Endothelial cell of umbilical vein (primary cell): Measurements from ENCODE around the gene TIMM17A. TPM values are rescaled to one million over a fixed set of nuclear protein-coding genes. Genes with fewer than 3 reads are reported as not detected.

Source experiments
- BruUV-seq: library from RNA; stranded (reverse); fragments of 400-500 nt; replicated peaks from 2 replicates; lab custom pipeline; 2021; lab: Mats Ljungman, UMichigan
- CTCF ChIA-PET: fragments of 300-600, 350-600 bp; sonication (Branson Sonifier 250); formaldehyde crosslinking; loops from one replicate; lab custom pipeline; 2021; ENCODE audit warnings: antibody characterized with exemption, inconsistent platforms; lab: Charles Lee
- POLR2A ChIA-PET: fragments of 300-600, 350-600 bp; sonication (Branson Sonifier 250); formaldehyde crosslinking; loops from one replicate; lab custom pipeline; 2021; ENCODE audit warnings: antibody characterized with exemption, inconsistent platforms; lab: Charles Lee
- DNase-seq: peaks from one replicate; pipeline ENCODE4 v3.0.0-alpha.2; 2011; ENCODE audit warnings: low read depth, low spot score
- FAIRE-seq: peaks from 2 replicates; lab custom pipeline; 2011; peaks lifted over from hg19 to GRCh38; lab: Jason Lieb, UNC
- H2AFZ ChIP-seq: 2 replicates; pipeline ENCODE4 v1.6.0; 2012; ENCODE audit warnings: low read depth, low read length, control low read depth, inconsistent platforms
- H3K27ac ChIP-seq: 2 replicates; pipeline ENCODE4 v1.5.1; 2011; ENCODE audit warnings: low read depth, mild to moderate bottlenecking, control low read depth, low read length, moderate library complexity; ENCODE audit not compliant: insufficient read depth
- H3K27me3 ChIP-seq, 2 experiments: 2 replicates each; pipeline versions ENCODE4 v1.6.0 to v1.6.1; 2011; ENCODE audit warnings: low read length in 2 of 2, mixed read lengths in 1 of 2; ENCODE audit not compliant: control insufficient read depth in 2 of 2, insufficient read depth in 2 of 2
- H3K36me3 ChIP-seq, 2 experiments: 2 replicates in 1 of 2; 3 replicates in 1 of 2; pipeline ENCODE4 v1.5.1; 2011; ENCODE audit warnings: low read length in 2 of 2, mild to moderate bottlenecking in 1 of 2, moderate library complexity in 1 of 2; ENCODE audit not compliant: control insufficient read depth in 2 of 2, insufficient read depth in 2 of 2; ENCODE audit errors: extremely low read depth in 1 of 2
- H3K4me1 ChIP-seq: 3 replicates; pipeline ENCODE4 v1.5.1; 2011; ENCODE audit warnings: mild to moderate bottlenecking, low read length; ENCODE audit not compliant: control insufficient read depth, insufficient read depth; ENCODE audit errors: extremely low read depth
- H3K4me2 ChIP-seq: 2 replicates; pipeline ENCODE4 v1.6.1; 2011; ENCODE audit warnings: low read length, control low read depth, mixed read lengths; ENCODE audit not compliant: insufficient read depth
- H3K4me3 ChIP-seq, 3 experiments: fragments of 200-600 bp in 1 of 3; sonication (generic), shearing (Covaris generic) in 1 of 3; replicated peaks in 1 of 3; 2 replicates each; pipeline ENCODE4 v1.5.1; 2011 to 2016; ENCODE audit warnings: control low read depth in 3 of 3, low read length in 3 of 3, mild to moderate bottlenecking in 2 of 3, inconsistent platforms in 1 of 3, low read depth in 1 of 3, moderate library complexity in 1 of 3; ENCODE audit not compliant: insufficient read depth in 1 of 3
- H3K79me2 ChIP-seq: 2 replicates; pipeline ENCODE4 v1.6.0; 2012; ENCODE audit warnings: low read length, inconsistent platforms; ENCODE audit not compliant: control insufficient read depth, insufficient read depth
- H3K9ac ChIP-seq: replicated peaks from 2 replicates; pipeline ENCODE3; 2011; ENCODE audit warnings: low read length, control low read depth; ENCODE audit not compliant: insufficient read depth; ENCODE audit errors: extremely low read depth
- H3K9me1 ChIP-seq: replicated peaks from 3 replicates; pipeline ENCODE4 v1.6.0; 2011; ENCODE audit warnings: mild to moderate bottlenecking, low read length; ENCODE audit not compliant: control insufficient read depth, insufficient read depth; ENCODE audit errors: extremely low read depth
- H3K9me3 ChIP-seq: replicated peaks from 2 replicates; pipeline ENCODE4 v1.5.1; 2012; ENCODE audit warnings: low read length, inconsistent platforms; ENCODE audit not compliant: control insufficient read depth, insufficient read depth
- H4K20me1 ChIP-seq: replicated peaks from 2 replicates; pipeline ENCODE3; 2011; ENCODE audit warnings: mild to moderate bottlenecking, low read length; ENCODE audit not compliant: control insufficient read depth, insufficient read depth; ENCODE audit errors: extremely low read depth
- FOS ChIP-seq: IDR thresholded peaks from 2 replicates; pipeline ENCODE4 v1.6.1; 2011; ENCODE audit warnings: mild to moderate bottlenecking, low read length, moderate library complexity, borderline replicate concordance; ENCODE audit not compliant: insufficient read depth
- GATA2 ChIP-seq: IDR thresholded peaks from 2 replicates; pipeline ENCODE4 v1.7.0; 2011; ENCODE audit warnings: low read depth, mild to moderate bottlenecking, moderate library complexity, mixed read lengths, low read length; ENCODE audit not compliant: insufficient read length, insufficient read depth
- JUN ChIP-seq: IDR thresholded peaks from 2 replicates; pipeline ENCODE4 v1.6.1; 2011; ENCODE audit warnings: borderline replicate concordance, low read depth; ENCODE audit not compliant: insufficient read length, insufficient read depth
- POLR2A ChIP-seq: IDR thresholded peaks from 2 replicates; pipeline ENCODE4 v1.6.1; 2012; ENCODE audit warnings: low read depth, mild to moderate bottlenecking, control low read depth, low read length
- POLR2AphosphoS5 ChIP-seq: IDR thresholded peaks from 2 replicates; pipeline ENCODE4 v1.6.1; 2012; ENCODE audit warnings: low read depth, mild to moderate bottlenecking, control low read depth, low read length, moderate library complexity; ENCODE audit not compliant: insufficient read depth
- dilution Hi-C: fragments of 300-500 bp; cut with MboI; formaldehyde crosslinking; loops from one replicate; pipeline ENCODE4 v1.15.0; 2019; ENCODE audit warnings: low sequenced_read_pairs; ENCODE audit not compliant: extremely low pct_ligation_motif_present
- intact Hi-C: fragments of 100-400 bp; cut with micrococcal nuclease; formaldehyde crosslinking; loops from one replicate; pipeline ENCODE4 v1.10.0; 2022
- polyA plus RNA-seq, 4 experiments: library from polyadenylated mRNA; depleted of rRNA in 3 of 4; stranded (reverse) in 3 of 4; unstranded in 1 of 4; fragments of >200 nt; gene quantifications; 2 replicates each; pipeline versions ENCODE4 v1.2.1 to v1.2.3, GENCODE V29; 2011 to 2012; ENCODE audit warnings: missing spikeins in 1 of 4
- total RNA-seq: library from RNA; stranded (reverse); gene quantifications from 2 replicates; pipeline ENCODE4 v1.2.3, GENCODE V29; 2021
- TF ChIP-seq, protein P1 (sequence below): IDR thresholded peaks from 2 replicates; pipeline ENCODE4 v1.6.1; 2011; ENCODE audit not compliant: insufficient read depth, insufficient read length
- TF ChIP-seq, protein P2 (sequence below), 2 donors: IDR thresholded peaks; 1 replicate in 1 of 2; 2 replicates in 1 of 2; pipeline ENCODE4 v1.5.1; 2011; ENCODE audit warnings: low read length in 2 of 2, mild to moderate bottlenecking in 2 of 2, moderate library complexity in 2 of 2, control low read depth in 1 of 2, inconsistent platforms in 1 of 2, low read depth in 1 of 2; ENCODE audit not compliant: insufficient read depth in 1 of 2; ENCODE audit errors: extremely low read depth in 1 of 2

TIMM17A gene
- total and polyA plus RNA-seq, 2 donors (not counting 3 experiments of a cell fraction or from before 2014, with no cell fraction given), result 57.9 to 105 TPM

- no TSS peak for BruUV-seq
- Histone ChIP-seq H3K27me3 (no peaks in the 10 kb centered on the region), H3K36me3 (no peaks in the 10 kb centered on the region), H3K4me1 (peaks cover 19% of the 10 kb centered on the region), H3K27ac (no peak overlapping the region), H3K9me1 (no peaks in the 10 kb centered on the region), H3K4me2 (no peak overlapping the region), H3K79me2 (no peaks in the 10 kb centered on the region), H3K4me3 (no peak overlapping the region), H2AFZ (no peak overlapping the region), H4K20me1 (no peaks in the 10 kb centered on the region), H3K9ac (no peak overlapping the region), H3K9me3 (no peaks in the 10 kb centered on the region)
- DNase-seq (no peak), FAIRE-seq (no peak)
- dilution Hi-C loops (no loop called here), intact Hi-C loops (no loop called here)
- POLR2A ChIA-PET, result no interaction called here
- no peak for TF ChIP-seq FOS
- no peak for TF ChIP-seq JUN
- no peak for TF ChIP-seq POLR2A
- TF ChIP-seq POLR2AphosphoS5, result no peak
- TF ChIP-seq GATA2, result no peak
- CTCF ChIA-PET, result interaction anchor here (1.1 to 3.7 kb wide), 4 partner anchors 10 to 19 kb away, joined by 3 to 19 read pairs (median 5); no protein-coding TSS in a partner anchor
These were observed 40.7 kb upstream of the TIMM17A start for GRCh38 chr1:201914456-201915235.

GRCh38 chr1:201916649-201917249 is 38.6 kb upstream of the TIMM17A start:
- H3K9me1 ChIP-seq, result no peaks in the 10 kb centered on the region
- BruUV-seq, result no TSS peak
- H3K4me3 ChIP-seq, result no peak overlapping the region
- TF ChIP-seq GATA2, result peak; percentile 97
- peak; percentile 92 for TF ChIP-seq POLR2AphosphoS5
- TF ChIP-seq, protein P1, sequence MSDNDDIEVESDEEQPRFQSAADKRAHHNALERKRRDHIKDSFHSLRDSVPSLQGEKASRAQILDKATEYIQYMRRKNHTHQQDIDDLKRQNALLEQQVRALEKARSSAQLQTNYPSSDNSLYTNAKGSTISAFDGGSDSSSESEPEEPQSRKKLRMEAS, result no peak
- TF ChIP-seq FOS, result peak; percentile 76
- peak; percentile 50 for TF ChIP-seq POLR2A
- TF ChIP-seq JUN, result peak; percentile 34
- TF ChIP-seq, protein P2, sequence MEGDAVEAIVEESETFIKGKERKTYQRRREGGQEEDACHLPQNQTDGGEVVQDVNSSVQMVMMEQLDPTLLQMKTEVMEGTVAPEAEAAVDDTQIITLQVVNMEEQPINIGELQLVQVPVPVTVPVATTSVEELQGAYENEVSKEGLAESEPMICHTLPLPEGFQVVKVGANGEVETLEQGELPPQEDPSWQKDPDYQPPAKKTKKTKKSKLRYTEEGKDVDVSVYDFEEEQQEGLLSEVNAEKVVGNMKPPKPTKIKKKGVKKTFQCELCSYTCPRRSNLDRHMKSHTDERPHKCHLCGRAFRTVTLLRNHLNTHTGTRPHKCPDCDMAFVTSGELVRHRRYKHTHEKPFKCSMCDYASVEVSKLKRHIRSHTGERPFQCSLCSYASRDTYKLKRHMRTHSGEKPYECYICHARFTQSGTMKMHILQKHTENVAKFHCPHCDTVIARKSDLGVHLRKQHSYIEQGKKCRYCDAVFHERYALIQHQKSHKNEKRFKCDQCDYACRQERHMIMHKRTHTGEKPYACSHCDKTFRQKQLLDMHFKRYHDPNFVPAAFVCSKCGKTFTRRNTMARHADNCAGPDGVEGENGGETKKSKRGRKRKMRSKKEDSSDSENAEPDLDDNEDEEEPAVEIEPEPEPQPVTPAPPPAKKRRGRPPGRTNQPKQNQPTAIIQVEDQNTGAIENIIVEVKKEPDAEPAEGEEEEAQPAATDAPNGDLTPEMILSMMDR (IDR thresholded peaks at IDR 0.05; ENCODE audit: extremely low read depth in 1 of 2, insufficient read depth in 1 of 2, low read depth in 1 of 2, low read length in 2 of 2), result no peak
- no peaks in the 10 kb centered on the region for H3K79me2 ChIP-seq
- no peaks in the 10 kb centered on the region for H4K20me1 ChIP-seq
- intact Hi-C loops, result loop anchor here (1.0 to 2.0 kb wide), 3 partner anchors 12 to 39 kb away; partner anchors contain the start of gene TIMM17A
- H3K27me3 ChIP-seq, result no peaks in the 10 kb centered on the region
- H3K9ac ChIP-seq, result no peak overlapping the region
- H3K4me2 ChIP-seq, result peak overlapping the region; percentile 20
- H3K4me1 ChIP-seq, result peaks cover 19% of the 10 kb centered on the region
- dilution Hi-C loops, result no loop called here
- peak; percentile 96 for FAIRE-seq
- ChIA-PET CTCF (interaction anchor here (1.0 to 2.2 kb wide), 6 partner anchors 19 to 55 kb away, joined by 3 to 9 read pairs (median 3); partner anchors contain the start of gene LMOD1), POLR2A (interaction anchor here (1.2 to 2.5 kb wide), 3 partner anchors 12 to 39 kb away, joined by 3 to 8 read pairs (median 4); partner anchors contain the start of genes LMOD1 and TIMM17A)
- peak overlapping the region; percentile 35 for H3K27ac ChIP-seq
- no peaks in the 10 kb centered on the region for H3K36me3 ChIP-seq
- H3K9me3 ChIP-seq, result no peaks in the 10 kb centered on the region
- DNase-seq, result peak; percentile 97
- peak overlapping the region; percentile 29 for H2AFZ ChIP-seq
